GM19438 (cell line): Measurements from ENCODE around the gene BRD4.

Experiments
- ATAC-seq: cut with Tn5 transposase; IDR thresholded peaks from one replicate; pipeline ENCODE4 v1.9.1; 2021; ENCODE audit warnings: low read depth; ENCODE audit not compliant: unreplicated experiment

Gene BRD4

GRCh38 chr19:15199661-15200552 lies 132.4 kb downstream of the BRD4 start:
- no peak for ATAC-seq

GRCh38 chr19:15198951-15199660 lies 133.2 kb downstream of the BRD4 start:
- ATAC-seq: no peak

GRCh38 chr19:15197942-15198341 lies 134.4 kb downstream of the BRD4 start:
- ATAC-seq: no peak

- ATAC-seq: no peak
Observed at GRCh38 chr19:15197275-15197941, 134.9 kb downstream of the BRD4 start.

- no peak for ATAC-seq
Observed at GRCh38 chr19:15196360-15197005, 135.9 kb downstream of the BRD4 start.

GRCh38 chr19:15195371-15196334 lies 136.7 kb downstream of the BRD4 start:
- no peak for ATAC-seq

GRCh38 chr19:15194938-15195337 lies 137.4 kb downstream of the BRD4 start:
- ATAC-seq: no peak

GRCh38 chr19:15191982-15192381 lies 140.4 kb downstream of the BRD4 start:
- ATAC-seq: no peak

GRCh38 chr19:15191514-15191913 lies 140.8 kb downstream of the BRD4 start:
- no peak for ATAC-seq

- ATAC-seq: no peak
Observed at GRCh38 chr19:15188851-15189250, 143.5 kb downstream of the BRD4 start.

- no peak for ATAC-seq
Observed at GRCh38 chr19:15187026-15188007, 145.0 kb downstream of the BRD4 start.
